ENCODE measurements around the gene PRTG.

DNA sequence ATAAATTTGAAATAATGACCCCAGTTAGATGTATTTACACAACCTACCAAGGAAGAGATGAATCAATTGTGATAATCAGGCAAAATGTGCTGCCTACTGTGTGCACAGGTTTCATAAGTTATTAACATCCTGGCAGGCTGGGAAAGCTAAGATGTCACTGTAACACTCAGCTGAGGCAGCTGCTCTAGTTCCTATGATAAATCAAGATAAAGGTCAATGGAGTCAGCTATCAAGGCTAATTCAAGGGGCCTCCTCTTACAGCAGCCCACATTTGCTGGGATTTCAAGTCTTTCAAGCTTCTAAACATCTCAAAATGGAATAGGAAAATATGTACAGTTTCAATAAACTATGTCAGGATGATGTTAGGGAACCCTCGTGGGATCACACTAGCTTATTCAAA, 84.1 kb downstream of the PRTG start:
- TF ChIP-seq, protein P1, sequence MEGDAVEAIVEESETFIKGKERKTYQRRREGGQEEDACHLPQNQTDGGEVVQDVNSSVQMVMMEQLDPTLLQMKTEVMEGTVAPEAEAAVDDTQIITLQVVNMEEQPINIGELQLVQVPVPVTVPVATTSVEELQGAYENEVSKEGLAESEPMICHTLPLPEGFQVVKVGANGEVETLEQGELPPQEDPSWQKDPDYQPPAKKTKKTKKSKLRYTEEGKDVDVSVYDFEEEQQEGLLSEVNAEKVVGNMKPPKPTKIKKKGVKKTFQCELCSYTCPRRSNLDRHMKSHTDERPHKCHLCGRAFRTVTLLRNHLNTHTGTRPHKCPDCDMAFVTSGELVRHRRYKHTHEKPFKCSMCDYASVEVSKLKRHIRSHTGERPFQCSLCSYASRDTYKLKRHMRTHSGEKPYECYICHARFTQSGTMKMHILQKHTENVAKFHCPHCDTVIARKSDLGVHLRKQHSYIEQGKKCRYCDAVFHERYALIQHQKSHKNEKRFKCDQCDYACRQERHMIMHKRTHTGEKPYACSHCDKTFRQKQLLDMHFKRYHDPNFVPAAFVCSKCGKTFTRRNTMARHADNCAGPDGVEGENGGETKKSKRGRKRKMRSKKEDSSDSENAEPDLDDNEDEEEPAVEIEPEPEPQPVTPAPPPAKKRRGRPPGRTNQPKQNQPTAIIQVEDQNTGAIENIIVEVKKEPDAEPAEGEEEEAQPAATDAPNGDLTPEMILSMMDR (IDR thresholded peaks at IDR 0.05): no peak
- TF ChIP-seq POLR2A (IDR thresholded peaks at IDR 0.05): no peak

All from adrenal gland (tissue), 5 donors.